Fibroblast of skin of right biceps (primary cell): ENCODE data around the gene APLP2.
"Not testable (repeated sequence)": the region's sequence is repeated elsewhere in the genome, so short reads cannot be mapped to it uniquely, and the experiment has no call there.

ENCODE experiments used
- DNase-seq: peaks from one replicate; pipeline ENCODE4 v3.0.0-alpha.2; 2013

The APLP2 gene

GRCh38 chr11:130178441-130179339 is 109.0 kb downstream of the APLP2 start:
- no peak for DNase-seq

- no peak for DNase-seq
Observed at GRCh38 chr11:130179396-130180306, 110.0 kb downstream of the APLP2 start.

GRCh38 chr11:130180491-130180890 is 110.8 kb downstream of the APLP2 start:
- DNase-seq = no peak

GRCh38 chr11:130180896-130181294 is 111.2 kb downstream of the APLP2 start:
- no peak for DNase-seq

- DNase-seq = peak; percentile 74
Observed at GRCh38 chr11:130181295-130182272, 111.9 kb downstream of the APLP2 start.

- DNase-seq = no peak
Observed at GRCh38 chr11:130183878-130184610, 114.3 kb downstream of the APLP2 start.

- no peak for DNase-seq
Observed at GRCh38 chr11:130187096-130187495, 117.4 kb downstream of the APLP2 start.

- DNase-seq = no peak
Observed at GRCh38 chr11:130188047-130188446, 118.4 kb downstream of the APLP2 start.

- no peak for DNase-seq
Observed at GRCh38 chr11:130188585-130189347, 119.1 kb downstream of the APLP2 start.

- no peak for DNase-seq
Observed at GRCh38 chr11:130189492-130190210, 120.0 kb downstream of the APLP2 start.

GRCh38 chr11:130190371-130190881 is 120.7 kb downstream of the APLP2 start:
- DNase-seq = no peak

GRCh38 chr11:130191896-130192295 is 122.2 kb downstream of the APLP2 start:
- no peak for DNase-seq

GRCh38 chr11:130192845-130193267 is 123.2 kb downstream of the APLP2 start:
- no peak for DNase-seq

- not testable (repeated sequence) for DNase-seq
Observed at GRCh38 chr11:130193551-130193950, 123.9 kb downstream of the APLP2 start.
